ENCODE results near the gene ENC1. TPM values are rescaled to one million over a fixed set of nuclear protein-coding genes. Genes with fewer than 3 reads are reported as not detected.
"Not testable (repeated sequence)": the region's sequence is repeated elsewhere in the genome, so short reads cannot be mapped to it uniquely, and the experiment has no call there.

Gene ENC1
- 10 to 100 TPM in 3 of 4 donors, 1 to 10 TPM in 1; 7.8 to 22.1 (median 12.9) TPM for total RNA-seq

- peak in 1 of 3 donors; percentile 38 for TF ChIP-seq CTCF (IDR thresholded peaks at IDR 0.05)
- peak; percentile 85 for ATAC-seq (ENCODE audit: low FRiP score)
- DNase-seq (ENCODE audit: low spot score), result peak; percentile 33
Measured at GRCh38 chr5:74640450-74640953, at the start of gene ENC1. TSS of gene ENC1 (minus strand) at chr5:74640728. CDS start at chr5:74636485, 4,243 bp downstream.

GRCh38 chr5:74686962-74687751, 46.6 kb upstream of the ENC1 start:
- no peak for ATAC-seq (ENCODE audit: low FRiP score)
- no peak for DNase-seq (ENCODE audit: low spot score)
- TF ChIP-seq CTCF (IDR thresholded peaks at IDR 0.05), result no peak

GRCh38 chr5:74685979-74686631, 45.6 kb upstream of the ENC1 start:
- no peak for TF ChIP-seq CTCF (IDR thresholded peaks at IDR 0.05)
- ATAC-seq (ENCODE audit: low FRiP score), result no peak
- DNase-seq (ENCODE audit: low spot score), result no peak

- DNase-seq (ENCODE audit: low spot score), result peak; percentile 67
- no peak for TF ChIP-seq CTCF (IDR thresholded peaks at IDR 0.05)
- ATAC-seq (ENCODE audit: low FRiP score), result peak; percentile 97
Measured at GRCh38 chr5:74684900-74685851, 44.6 kb upstream of the ENC1 start, which contains the start of gene HEXB. TSS of gene HEXB (plus strand) at chr5:74685233. CDS start at chr5:74685261, 28 bp downstream.

- TF ChIP-seq CTCF (IDR thresholded peaks at IDR 0.05), result no peak
- DNase-seq (ENCODE audit: low spot score) (no peak), ATAC-seq (ENCODE audit: low FRiP score) (no peak)
Measured at GRCh38 chr5:74679966-74680365, 39.4 kb upstream of the ENC1 start.

GRCh38 chr5:74679300-74679699, 38.8 kb upstream of the ENC1 start:
- DNase-seq (ENCODE audit: low spot score); ATAC-seq (ENCODE audit: low FRiP score): not testable (repeated sequence)

GRCh38 chr5:74678123-74678522, 37.6 kb upstream of the ENC1 start:
- not testable (repeated sequence) for ATAC-seq (ENCODE audit: low FRiP score); DNase-seq (ENCODE audit: low spot score)

- not testable (repeated sequence) for DNase-seq (ENCODE audit: low spot score)
Measured at GRCh38 chr5:74676466-74676865, 35.9 kb upstream of the ENC1 start.

More at GRCh38 chr5:74676466-74676865, 35.9 kb upstream of the ENC1 start:
- not testable (repeated sequence) for ATAC-seq (ENCODE audit: low FRiP score)
